ENCODE measurements around the gene CSNK1G1.

Gene CSNK1G1

DNA sequence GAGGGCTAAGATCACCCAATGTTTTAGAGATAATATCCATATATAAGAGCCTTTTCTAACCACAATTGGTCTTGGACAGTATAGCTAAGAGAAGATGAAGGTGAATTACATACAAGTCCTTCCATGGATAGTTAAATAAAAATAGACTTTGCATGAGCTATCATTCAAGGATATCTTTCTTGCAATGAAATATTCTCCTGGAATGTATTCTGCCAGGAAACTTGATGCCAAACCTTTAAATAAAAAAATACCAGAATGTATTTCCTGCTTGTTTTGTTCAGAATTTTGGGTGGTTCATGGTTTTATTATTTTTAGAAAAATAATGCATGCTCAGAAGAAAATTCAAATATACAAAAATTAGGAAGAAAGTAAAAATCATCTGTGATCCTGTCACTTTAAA is 104.3 kb downstream of the CSNK1G1 start:
- TF ChIP-seq, protein P1, sequence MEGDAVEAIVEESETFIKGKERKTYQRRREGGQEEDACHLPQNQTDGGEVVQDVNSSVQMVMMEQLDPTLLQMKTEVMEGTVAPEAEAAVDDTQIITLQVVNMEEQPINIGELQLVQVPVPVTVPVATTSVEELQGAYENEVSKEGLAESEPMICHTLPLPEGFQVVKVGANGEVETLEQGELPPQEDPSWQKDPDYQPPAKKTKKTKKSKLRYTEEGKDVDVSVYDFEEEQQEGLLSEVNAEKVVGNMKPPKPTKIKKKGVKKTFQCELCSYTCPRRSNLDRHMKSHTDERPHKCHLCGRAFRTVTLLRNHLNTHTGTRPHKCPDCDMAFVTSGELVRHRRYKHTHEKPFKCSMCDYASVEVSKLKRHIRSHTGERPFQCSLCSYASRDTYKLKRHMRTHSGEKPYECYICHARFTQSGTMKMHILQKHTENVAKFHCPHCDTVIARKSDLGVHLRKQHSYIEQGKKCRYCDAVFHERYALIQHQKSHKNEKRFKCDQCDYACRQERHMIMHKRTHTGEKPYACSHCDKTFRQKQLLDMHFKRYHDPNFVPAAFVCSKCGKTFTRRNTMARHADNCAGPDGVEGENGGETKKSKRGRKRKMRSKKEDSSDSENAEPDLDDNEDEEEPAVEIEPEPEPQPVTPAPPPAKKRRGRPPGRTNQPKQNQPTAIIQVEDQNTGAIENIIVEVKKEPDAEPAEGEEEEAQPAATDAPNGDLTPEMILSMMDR (IDR thresholded peaks at IDR 0.05) = no peak
- Histone ChIP-seq H3K4me3 (no peak overlapping the region), H3K27ac (no peak overlapping the region)
- no peak for DNase-seq (ENCODE audit: low spot score)

GRCh38 chr15:64251121-64251520 is 104.9 kb downstream of the CSNK1G1 start:
- TF ChIP-seq, protein P1 (IDR thresholded peaks at IDR 0.05) = no peak
- no peak overlapping the region for H3K4me3 ChIP-seq
- DNase-seq (ENCODE audit: low spot score) = no peak
- H3K27ac ChIP-seq = no peak overlapping the region

- Histone ChIP-seq H3K27ac (no peak overlapping the region), H3K4me3 (no peak overlapping the region)
- DNase-seq (ENCODE audit: low spot score) = no peak
- TF ChIP-seq, protein P1 (IDR thresholded peaks at IDR 0.05) = no peak
These were observed 105.9 kb downstream of the CSNK1G1 start for GRCh38 chr15:64249883-64250575.

- TF ChIP-seq, protein P1 (IDR thresholded peaks at IDR 0.05) = no peak
- Histone ChIP-seq H3K4me3 (no peak overlapping the region), H3K27ac (no peak overlapping the region)
- DNase-seq (ENCODE audit: low spot score) = no peak
These were observed 106.6 kb downstream of the CSNK1G1 start for GRCh38 chr15:64249406-64249805.

DNA sequence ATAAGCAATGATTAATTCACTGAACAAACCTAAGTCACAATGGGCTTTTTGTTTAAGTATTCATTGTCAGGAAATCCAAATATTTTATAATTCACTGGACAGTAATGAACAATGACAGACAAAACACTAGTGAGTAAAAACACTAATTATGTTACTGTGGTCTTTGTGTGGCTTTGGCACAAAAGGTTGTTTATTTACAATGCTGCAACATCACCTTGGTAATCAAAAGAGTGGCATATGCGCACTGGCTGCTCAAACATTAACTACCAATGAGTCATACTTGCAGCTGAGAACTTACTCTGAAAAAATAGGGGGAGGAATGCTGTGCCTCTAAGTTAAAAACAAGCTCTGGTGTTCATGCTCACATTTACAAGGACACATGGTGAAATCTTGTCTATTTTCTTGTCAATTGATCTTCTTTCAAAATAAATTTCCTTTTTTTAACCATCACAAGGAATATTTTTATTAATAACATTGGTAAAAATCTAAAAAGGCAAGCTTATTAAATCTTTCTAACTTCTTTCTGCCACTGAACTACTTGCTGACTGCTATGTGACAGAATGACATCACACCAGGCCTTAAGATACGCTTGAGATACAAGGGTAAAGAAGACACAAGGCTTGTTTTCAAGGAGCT is 107.9 kb downstream of the CSNK1G1 start:
- TF ChIP-seq, protein P1 (IDR thresholded peaks at IDR 0.05) = no peak
- DNase-seq (ENCODE audit: low spot score) = no peak
- peak overlapping the region in 1 of 2 donors; percentile 45 for H3K27ac ChIP-seq

GRCh38 chr15:64247535-64247905 is 108.5 kb downstream of the CSNK1G1 start:
- no peak for DNase-seq (ENCODE audit: low spot score)
- Histone ChIP-seq H3K27ac (peak overlapping the region in 1 of 2 donors; percentile 45), H3K4me3 (no peak overlapping the region)
- TF ChIP-seq, protein P1 (IDR thresholded peaks at IDR 0.05) = no peak

More for the DNA sequence above, 107.9 kb downstream of the CSNK1G1 start:
- no peak overlapping the region for H3K4me3 ChIP-seq

All from coronary artery (tissue), 2 donors.